GM19238 (cell line): ENCODE data around the gene ANK3.

Experiments
- DNase-seq: peaks from one replicate; pipeline ENCODE4 v3.0.0; 2011; ENCODE audit warnings: low spot score; ENCODE audit not compliant: insufficient read length

Gene ANK3

GRCh38 chr10:59991117-59991516 lies 398.6 kb downstream of the ANK3 start:
- no peak for DNase-seq

GRCh38 chr10:59985639-59986038 lies 404.0 kb downstream of the ANK3 start:
- DNase-seq: no peak

- no peak for DNase-seq
Measured at GRCh38 chr10:59984415-59984814, 405.3 kb downstream of the ANK3 start.

- no peak for DNase-seq
Measured at GRCh38 chr10:59980356-59980755, 409.3 kb downstream of the ANK3 start.

DNA sequence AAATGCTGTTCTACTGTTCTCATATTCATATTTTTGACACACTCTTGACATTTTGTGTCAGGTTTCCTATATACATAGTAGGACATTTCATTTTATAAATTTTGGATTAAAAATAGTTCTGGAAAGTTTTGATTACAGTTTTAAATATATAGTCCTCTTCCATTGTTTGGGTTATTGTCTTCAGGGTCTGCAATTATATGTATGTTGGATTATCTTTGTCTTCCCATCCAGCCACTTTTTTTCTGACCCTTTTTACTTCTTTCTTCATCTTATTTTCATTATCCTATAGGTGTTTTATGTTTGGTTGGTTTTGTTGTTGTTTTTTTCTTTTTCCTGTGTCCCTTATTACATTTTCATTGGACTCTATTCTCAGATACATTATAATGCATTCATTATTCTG lies 412.2 kb downstream of the ANK3 start:
- DNase-seq: no peak

DNA sequence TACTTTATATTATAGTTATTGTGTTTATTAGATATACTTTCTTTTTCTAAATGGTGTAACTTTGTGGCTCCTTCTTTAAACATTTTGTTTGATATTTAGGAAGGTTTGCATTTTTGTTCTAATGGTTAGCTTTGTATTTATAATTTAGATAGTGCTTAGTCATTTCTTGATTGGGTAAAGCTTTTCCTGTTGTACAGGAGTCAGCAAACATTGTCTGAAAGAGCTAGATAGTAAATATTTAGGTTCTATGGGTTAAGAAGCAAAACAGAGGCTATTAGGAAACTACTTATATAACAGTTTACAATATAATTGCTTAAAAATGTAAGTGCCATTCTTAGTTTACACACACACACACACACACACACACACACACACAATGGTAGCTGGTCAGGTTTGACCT lies 412.8 kb downstream of the ANK3 start:
- no peak for DNase-seq
